GM18498 (cell line): Measurements from ENCODE around the gene COL15A1.

Experiments
- ATAC-seq: cut with Tn5 transposase; IDR thresholded peaks from one replicate; pipeline ENCODE4 v1.9.1; 2021; ENCODE audit warnings: mild to moderate bottlenecking, moderate library complexity; ENCODE audit not compliant: unreplicated experiment

Gene COL15A1

DNA sequence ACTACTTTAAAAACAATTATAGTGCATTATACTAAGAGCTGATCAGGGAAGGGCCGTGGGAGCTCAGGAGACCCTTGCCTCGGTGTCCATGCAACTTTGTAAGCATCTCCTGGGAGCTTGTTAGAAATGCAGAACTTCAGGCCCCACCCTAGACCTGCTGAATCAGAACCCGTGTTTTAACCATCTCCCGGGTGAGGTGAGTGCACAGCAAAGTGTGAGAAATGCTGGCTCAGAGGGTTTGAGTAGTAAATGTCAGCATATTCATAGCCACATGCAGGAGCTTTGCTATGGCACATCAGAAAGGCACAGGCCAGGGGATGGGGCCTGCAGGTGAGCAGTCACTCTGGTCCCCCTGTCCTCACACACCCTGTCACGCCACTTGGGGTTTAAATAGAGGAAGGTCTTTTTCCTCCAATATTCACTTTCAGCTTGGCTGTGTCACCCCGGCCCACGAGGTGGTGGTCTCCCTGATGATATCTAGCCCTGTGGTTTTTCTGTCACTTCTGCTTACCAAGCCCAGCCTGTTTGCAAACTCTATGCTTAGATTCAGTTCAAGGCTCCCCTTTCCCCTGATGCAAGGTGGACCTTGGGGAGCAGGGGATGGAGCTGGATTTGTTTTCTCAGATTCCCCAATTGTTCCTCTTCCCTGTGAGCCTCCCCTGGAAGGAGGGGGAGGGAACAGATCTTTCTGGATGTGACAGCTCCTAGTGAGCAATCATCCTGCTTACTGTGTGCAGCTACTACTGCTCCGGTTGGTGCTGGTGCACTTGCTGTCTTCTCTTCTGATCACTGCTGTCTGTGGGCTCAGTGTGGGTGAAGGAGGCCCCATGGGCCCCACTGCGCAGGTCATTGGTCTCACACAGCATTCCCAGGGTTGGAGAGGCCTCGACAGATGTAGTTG lies 109.4 kb downstream of the COL15A1 start:
- ATAC-seq: no peak

DNA sequence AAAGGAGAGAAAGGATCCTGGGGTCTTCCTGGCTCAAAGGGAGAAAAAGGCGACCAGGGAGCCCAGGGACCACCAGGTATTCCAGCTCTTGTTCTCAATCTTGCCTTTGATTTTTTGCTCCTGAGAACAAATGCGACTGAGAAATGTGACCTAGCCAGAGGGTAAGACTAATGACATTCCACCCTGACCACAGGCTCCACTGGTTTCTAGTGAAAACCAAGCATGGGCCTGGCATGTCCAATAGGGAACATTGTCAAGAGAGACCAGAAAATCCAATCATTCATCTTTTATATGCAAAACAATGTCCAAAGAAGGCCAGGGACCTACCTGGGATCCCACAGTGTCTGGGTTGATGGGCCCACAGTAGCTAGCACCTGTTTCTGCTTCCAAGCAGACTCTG lies 110.9 kb downstream of the COL15A1 start:
- ATAC-seq: no peak

DNA sequence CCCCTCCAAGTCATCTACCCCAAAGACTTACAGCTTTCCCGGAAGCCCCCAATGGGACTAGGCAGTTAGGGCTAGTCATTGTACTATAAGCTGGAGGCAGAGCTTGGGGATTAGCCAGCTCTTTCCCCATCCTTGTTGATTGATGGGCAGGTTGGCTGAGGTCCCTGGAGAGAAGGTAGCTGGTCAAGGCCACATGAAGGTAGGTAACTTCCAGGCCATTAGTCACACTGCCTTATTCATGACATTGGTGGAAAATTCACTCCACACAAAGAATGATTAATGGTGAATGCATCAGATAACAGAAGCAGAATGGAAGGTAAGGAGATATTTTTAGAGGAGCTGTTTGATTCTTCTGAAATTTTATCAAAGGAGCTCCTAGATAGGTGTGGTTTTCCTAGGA lies 111.7 kb downstream of the COL15A1 start:
- no peak for ATAC-seq

DNA sequence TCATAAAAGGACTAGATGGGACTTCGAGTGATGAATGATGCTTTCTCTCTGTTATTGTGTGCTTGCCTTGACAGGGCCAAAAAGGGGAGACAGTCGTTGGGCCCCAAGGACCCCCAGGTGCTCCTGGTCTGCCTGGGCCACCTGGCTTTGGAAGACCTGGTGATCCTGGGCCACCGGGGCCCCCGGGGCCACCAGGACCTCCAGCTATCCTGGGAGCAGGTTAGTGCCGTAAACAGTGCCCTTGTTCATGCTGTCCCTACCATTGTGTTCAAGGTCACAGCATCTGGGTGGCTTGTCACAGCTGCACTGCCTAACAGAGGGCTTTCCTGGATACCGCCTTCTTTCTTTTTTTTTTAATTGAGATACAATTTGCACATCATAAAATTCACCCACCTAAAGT lies 112.5 kb downstream of the COL15A1 start:
- ATAC-seq: no peak

DNA sequence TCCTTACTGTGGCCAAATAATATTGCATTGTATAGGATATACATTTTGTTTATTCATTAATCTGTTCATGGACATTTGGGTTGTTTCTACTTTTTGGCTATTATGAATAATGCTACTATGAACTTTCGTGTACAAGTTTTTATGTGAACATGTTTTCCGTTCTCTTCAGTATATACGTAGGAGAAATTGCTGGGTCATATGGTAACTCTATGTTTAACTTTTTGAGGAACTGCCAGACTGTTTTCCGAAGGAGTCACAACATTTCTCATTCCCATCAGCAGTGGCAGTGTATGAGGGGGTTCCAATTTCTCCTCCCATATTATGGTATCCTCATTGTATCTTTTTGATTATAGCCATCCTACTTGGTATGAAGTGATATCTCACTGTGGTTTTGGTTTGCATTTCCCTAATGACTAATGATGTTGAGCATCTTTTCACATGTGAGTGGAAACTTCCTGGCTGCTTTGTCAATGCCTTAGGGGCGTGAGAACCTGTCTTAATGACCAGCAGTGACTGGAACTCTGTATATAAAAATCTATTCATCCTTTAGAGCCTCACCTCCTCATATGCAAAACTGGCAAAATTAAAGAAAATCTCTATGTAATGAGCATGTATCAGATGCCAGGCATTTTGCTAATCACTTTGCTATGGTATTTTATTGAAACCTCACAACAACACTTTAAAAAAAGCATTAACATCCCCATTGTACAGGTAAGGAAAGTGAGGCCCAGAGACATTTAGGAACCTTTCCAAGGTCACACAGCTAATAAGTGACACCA lies 113.4 kb downstream of the COL15A1 start:
- no peak for ATAC-seq

DNA sequence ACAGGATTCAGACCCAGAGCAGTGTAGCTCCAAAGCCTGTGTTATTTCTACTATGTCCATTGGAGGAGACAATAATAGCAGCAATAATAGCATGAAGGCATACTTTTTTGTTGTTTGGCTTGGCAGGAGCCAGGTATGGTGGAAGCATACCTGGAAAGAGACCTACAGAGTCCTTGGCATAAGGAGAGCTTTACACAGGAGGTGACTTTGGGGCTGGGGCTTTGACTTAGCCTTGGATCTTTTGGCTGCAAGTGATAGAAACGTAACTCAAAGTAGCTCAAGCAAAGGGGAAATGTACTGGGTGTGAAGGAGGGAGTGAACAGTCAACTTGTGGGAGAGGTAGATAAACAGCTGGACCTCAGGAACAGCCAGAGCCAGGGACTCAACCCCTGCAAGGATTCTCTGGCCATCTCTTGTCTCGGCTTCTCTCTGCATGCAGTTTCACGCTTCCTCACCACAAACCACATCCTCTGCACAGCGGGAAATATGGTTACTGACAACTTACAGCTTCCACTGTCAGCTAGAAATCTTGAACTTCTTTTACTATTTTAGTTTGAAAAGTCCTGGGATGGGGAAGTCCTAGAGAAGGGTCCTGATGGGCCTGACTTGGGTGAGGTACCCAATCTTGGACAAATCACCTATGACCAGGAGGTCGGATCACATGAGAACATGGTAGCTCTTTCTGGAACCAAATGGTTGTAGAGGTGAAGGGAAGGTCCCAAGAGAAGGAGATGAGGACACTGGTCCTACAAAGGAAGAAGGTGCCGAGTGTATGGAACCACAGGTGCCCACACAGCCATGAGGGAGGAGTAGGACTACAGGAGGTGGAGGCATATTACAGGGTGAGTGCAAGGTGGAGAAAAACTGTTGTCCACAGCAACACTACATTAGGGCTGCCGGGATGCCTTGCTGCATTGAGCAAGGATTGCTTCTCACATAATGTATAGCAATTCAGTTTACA lies 114.2 kb downstream of the COL15A1 start:
- peak; percentile 85 for ATAC-seq

DNA sequence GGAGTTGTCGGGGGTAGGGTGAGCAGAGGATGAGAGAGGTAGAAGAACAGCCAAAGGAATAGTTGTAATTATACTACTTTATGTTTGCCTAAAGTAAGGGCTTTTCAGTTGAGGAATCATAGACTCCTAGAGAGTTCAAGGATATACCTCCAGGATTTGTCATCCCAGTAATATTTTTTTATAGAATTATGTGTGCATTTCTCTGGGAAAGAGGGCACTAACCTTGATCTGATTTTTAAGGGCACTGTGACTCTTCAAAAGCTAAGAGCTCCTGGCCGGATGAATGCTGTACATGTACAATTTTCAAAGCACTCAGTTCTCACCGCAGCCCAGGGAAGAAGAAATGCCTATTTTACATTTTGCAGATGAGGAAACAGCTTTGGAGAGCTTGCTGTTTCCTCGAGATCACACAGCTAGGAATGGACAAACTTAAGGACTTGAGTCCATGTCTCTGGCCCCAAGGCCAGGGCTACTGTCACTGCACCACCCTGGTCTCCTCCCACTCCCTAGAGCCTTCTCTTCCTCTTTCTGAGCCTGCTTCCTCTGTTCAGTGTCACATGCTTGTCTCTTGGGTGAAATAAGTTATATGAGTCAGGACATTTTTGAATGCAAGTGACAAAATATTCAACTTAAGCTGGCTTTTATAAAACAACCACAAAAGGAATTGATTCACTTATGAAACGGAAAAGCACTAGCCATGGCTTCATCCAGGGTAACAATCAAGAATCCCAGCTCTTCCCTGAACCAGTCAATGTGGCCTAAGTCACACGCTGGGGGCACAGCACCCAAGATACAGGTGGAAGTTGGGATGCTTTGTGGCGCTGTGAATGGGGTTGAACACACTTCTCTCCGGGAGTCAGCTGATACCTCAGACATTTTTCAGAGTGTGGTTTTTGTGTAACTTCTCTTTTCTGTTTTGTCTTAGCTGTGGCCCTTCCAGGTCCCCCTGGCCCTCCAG lies 115.5 kb downstream of the COL15A1 start:
- peak; percentile 71 for ATAC-seq

DNA sequence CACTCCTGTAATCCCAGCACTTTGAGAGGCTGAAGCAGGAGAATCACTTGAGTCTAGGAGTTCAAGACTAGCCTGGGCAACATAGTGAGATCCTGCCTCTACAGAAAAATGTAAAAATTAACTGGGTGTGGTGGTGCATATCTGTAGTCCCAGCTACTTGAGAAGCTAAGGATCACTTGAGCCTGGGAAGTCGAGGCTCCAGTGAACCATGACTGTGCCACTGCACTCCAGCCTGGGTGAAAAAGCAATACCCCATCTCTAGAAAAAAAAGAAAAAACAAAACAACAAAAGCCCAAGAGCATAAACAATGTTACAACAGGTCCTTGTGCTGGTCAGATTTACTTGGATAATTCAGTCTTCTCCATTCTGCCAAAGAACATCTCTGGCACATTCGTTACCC lies 116.9 kb downstream of the COL15A1 start:
- no peak for ATAC-seq

DNA sequence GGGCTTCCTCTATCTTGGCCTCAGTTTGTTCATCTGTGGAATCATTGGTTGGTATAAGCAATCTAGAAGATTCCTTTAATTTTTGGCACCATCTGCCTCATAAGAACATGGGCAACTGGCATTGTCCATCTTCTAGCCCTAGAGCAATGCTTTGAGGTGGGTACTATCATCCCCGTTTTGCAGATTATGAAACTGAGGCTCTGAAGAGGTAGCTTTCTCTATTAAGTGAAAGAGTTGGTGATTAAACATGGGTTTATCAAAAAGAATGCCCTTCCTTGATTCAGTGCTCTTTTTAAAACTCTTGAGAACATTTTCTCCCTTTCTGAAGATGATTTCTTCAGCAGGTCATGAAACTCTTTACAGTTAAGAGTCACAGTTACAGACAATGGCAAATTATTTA lies 118.8 kb downstream of the COL15A1 start:
- ATAC-seq: no peak

DNA sequence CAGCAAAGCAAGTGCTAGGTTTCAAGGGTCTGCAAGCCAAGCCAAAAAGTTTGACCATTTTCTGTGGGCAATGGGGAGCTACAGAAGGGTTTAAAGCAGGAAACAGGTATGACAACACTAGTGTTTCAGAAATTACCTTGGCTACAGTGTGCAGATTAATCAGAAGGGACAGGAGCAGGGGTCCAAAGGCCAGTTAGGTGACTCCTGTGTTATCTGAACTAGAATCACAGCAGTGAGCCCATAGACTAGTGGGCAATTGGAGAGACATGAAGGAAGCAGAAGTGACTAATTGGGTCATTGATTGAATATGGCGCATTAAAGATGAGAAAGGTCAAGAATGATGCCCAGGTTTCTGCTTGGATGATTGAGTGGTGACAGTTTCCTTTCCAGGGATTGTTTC lies 119.8 kb downstream of the COL15A1 start:
- ATAC-seq: no peak

DNA sequence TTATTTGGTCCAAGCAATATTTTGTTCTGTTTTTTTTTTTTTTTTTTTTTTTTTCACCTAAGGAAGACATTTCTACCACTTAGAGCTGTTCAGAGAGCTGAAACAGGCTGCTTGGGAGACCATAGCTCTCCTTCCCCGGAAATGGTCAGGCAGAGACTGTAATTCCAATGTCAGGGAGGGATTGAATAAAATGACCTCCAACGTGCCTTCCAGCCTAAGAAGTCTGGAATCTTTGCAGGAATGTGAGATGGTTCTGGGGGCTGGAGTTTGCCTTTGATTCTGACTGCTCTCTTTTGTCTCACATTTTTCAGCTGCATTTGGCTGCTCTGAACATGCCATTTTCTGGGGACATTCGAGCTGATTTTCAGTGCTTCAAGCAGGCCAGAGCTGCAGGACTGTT lies 122.9 kb downstream of the COL15A1 start:
- no peak for ATAC-seq

DNA sequence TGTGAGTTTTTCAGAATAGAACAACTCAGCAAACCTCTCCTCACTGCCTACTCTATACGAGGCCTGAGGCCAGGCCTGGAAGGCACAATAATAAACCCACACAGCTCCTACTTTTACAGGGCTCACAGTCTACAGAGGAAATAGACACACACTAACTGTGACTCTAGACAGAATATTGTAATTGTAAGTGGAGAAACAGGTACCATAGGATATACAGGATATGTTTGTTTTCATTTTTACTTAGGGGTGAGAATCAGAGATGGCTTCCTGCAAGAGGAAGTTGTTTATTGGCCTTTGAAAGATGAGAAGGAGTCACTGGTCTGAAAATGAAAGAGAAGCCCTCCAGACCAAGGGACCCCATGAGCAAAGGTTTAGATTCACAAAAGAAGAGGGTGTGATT lies 125.4 kb downstream of the COL15A1 start:
- no peak for ATAC-seq

DNA sequence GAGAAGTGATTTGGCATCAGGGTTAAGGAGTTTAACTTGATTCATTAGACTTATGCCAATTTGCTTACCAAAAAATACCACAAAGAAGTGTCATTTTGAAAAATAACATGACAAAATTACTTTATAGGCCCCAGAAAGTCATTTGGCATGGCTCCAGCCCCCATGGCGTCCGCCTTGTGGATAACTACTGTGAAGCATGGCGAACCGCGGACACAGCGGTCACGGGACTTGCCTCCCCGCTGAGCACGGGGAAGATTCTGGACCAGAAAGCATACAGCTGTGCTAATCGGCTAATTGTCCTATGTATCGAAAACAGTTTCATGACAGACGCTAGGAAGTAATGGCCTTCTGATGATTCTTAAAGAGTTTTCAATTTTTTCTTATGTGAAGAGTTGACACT lies 125.8 kb downstream of the COL15A1 start:
- no peak for ATAC-seq

DNA sequence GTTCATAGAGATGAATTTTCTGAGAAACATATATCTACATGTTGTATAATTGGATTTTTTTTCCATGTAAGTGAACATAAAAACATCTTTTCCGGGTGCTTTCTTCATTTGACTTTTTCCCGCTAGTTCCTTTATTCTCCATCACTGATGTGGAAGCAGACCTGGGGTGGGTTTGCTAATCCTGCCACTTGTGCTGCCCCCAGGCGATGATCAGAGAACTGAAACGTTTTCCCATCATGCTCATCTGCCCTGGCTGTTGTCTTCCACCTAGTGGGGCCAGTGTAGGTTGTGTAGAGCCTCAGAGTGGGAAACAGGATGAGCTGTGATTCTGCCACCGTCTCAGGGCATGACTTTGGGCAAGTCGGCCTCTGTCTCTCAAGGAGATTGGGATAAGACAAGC lies 127.0 kb downstream of the COL15A1 start:
- ATAC-seq: no peak

DNA sequence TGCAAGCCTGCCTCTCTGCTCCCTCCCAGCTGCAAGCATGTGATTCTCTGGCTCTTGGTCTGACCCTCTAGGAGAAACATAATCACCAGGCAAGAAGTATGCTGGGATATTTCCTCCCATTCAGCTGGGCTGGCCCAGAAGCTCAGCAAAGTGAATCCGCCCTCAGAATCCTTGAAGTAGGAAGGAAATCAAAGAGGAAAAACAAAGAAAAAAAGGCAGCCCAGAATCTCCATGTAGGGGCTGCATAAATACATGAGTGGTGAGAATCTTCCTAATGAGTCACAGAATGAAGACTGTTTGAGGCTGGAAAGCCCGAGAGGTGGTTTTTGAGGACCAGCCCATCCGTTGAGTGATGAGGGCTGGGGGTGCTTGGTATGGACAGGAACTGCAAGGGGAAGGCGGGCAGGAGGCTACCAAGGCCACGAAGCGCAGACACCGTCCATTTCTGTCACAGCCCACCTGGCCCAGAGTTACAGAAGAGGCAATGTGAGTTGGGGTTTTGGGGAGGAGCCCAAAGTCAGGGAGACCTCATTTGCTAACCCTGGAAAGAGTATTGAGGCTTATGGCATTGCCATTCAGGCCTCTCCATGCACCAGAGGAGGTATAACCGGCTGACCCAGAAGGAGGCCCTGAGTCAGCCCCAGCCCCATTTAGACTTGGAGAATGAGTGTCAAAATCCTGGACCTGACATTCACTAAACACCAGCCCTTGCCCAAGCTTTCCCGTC lies 127.8 kb downstream of the COL15A1 start:
- ATAC-seq: no peak

DNA sequence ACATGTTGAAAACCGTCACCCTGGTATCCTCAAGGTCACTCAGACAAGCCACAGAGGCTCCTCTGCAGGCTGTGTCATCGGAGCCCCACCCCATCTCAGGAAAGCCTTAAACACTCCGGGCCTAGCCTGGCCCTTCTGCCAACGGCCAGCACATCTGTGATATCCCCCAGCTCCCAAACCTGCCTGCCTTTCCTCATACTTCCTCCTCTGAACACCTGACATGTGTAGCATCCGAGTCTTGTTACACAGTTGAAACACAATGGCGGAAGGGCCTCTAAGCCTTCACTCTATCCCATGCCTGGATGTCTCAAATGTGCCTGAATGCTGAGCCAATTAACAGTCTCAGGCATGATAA lies 128.3 kb downstream of the COL15A1 start:
- ATAC-seq: no peak

DNA sequence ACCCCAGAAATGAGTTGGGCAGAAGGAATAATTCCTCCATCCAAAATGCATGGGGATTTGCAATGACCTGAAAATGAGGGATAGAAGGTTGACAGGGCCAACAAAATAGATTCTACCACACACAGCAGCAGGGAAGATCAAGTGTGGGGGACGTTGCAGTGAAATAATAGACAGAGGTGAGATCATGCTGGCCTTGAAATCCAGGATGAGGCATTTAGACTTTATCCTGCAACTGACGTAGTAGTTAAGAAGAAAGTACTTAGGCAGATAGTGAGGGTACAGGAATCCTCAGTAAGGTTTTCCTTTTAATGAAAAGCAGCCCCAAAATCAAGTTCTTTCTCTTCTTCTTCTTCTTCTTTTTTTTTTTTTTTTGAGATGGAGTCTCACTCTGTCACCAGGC lies 129.6 kb downstream of the COL15A1 start:
- no peak for ATAC-seq

DNA sequence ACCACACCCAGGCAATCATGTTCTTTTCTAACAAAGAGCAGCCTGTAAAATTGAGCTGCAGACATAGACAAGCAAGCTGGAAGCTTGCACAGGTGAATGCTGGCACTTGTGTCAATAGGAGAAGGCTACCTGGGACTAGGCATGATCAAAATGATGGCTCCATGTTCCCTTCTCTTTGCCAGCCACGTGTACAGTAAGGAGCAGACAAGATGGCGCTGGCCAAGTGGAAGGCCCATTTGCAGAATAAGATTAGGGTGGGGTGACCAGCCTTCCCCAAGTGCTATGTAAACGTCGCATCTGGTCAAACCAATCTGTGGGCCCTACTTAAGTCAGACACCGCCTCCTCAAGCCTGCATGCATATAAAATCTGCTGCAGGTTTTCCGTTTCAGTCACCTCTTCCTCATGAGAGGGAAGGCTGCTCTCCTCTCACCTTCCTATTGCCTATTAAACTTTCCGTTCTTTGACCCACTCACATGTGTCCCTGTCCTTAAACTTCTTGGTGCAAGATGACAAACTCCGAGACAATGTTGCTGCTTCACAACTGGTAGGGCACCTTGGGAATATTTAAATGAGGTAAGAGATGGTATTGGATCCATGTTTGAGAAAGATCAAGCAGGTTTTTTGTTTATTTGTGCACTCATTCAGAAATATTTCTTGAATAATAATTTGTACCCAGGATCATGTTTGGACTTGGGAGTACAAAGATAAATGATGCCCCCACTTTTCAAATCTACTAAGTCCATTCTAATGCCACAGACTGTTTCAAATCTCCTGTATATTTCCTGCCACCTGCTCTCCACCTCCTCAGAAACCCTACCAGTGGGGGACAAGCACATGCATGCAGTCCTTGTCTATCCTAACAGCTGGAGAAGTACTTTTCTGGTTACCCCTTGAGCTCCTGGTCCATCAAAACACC lies 130.5 kb downstream of the COL15A1 start:
- ATAC-seq: no peak
